Suprapubic skin (tissue), 4 donors: ENCODE results near the gene KCNE3.

ENCODE experiments used
- CTCF ChIP-seq, 2 donors: fragments of 200-600 bp in 1 of 2; fragments of 450-650 bp in 1 of 2; sonication (generic) in 1 of 2; IDR thresholded peaks; one replicate each; pipeline ENCODE4 v1.5.1; 2016 to 2019; ENCODE audit warnings: antibody characterized with exemption in 2 of 2, mild to moderate bottlenecking in 1 of 2, moderate library complexity in 1 of 2
- POLR2A ChIP-seq, 2 donors: fragments of 450-650 bp; IDR thresholded peaks; one replicate each; pipeline ENCODE4 v1.6.1; 2017; ENCODE audit warnings: antibody characterized with exemption in 2 of 2, mild to moderate bottlenecking in 2 of 2, moderate library complexity in 2 of 2
- POLR2AphosphoS5 ChIP-seq, 3 donors: sonication (generic); formaldehyde crosslinking; IDR thresholded peaks; one replicate each; pipeline ENCODE4 v1.6.1; 2017; ENCODE audit warnings: antibody characterized with exemption in 3 of 3

- TF ChIP-seq CTCF (IDR thresholded peaks at IDR 0.05) (no peak), POLR2AphosphoS5 (IDR thresholded peaks at IDR 0.05) (no peak), POLR2A (IDR thresholded peaks at IDR 0.05) (no peak)
These were observed 17.0 kb downstream of the KCNE3 start for GRCh38 chr11:74450318-74450717.
